LNCaP clone FGC (cell line): Measurements from ENCODE around the gene NUDT8.
"Not testable (repeated sequence)": the region's sequence is repeated elsewhere in the genome, so short reads cannot be mapped to it uniquely, and the experiment has no call there.

Experiments
- DNase-seq: peaks from one replicate; pipeline ENCODE4 v3.0.0-alpha.2; 2011; ENCODE audit warnings: low read depth
- H3K4me3 ChIP-seq: 2 replicates; pipeline ENCODE4 v1.5.1; 2011; ENCODE audit warnings: mild to moderate bottlenecking, low read depth, low read length, control low read depth
- TF ChIP-seq, protein P1 (sequence below): IDR thresholded peaks from 2 replicates; pipeline ENCODE4 v1.5.1; 2012; ENCODE audit warnings: mild to moderate bottlenecking; ENCODE audit not compliant: control insufficient read depth, insufficient read depth; ENCODE audit errors: extremely low read depth

NUDT8 gene

GRCh38 chr11:67604815-67605214, 24.9 kb downstream of the NUDT8 start:
- TF ChIP-seq, protein P1, sequence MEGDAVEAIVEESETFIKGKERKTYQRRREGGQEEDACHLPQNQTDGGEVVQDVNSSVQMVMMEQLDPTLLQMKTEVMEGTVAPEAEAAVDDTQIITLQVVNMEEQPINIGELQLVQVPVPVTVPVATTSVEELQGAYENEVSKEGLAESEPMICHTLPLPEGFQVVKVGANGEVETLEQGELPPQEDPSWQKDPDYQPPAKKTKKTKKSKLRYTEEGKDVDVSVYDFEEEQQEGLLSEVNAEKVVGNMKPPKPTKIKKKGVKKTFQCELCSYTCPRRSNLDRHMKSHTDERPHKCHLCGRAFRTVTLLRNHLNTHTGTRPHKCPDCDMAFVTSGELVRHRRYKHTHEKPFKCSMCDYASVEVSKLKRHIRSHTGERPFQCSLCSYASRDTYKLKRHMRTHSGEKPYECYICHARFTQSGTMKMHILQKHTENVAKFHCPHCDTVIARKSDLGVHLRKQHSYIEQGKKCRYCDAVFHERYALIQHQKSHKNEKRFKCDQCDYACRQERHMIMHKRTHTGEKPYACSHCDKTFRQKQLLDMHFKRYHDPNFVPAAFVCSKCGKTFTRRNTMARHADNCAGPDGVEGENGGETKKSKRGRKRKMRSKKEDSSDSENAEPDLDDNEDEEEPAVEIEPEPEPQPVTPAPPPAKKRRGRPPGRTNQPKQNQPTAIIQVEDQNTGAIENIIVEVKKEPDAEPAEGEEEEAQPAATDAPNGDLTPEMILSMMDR = no peak
- no peak overlapping the region for H3K4me3 ChIP-seq
- DNase-seq = no peak

GRCh38 chr11:67604119-67604518, 25.6 kb downstream of the NUDT8 start:
- not testable (repeated sequence) for H3K4me3 ChIP-seq, DNase-seq

DNA sequence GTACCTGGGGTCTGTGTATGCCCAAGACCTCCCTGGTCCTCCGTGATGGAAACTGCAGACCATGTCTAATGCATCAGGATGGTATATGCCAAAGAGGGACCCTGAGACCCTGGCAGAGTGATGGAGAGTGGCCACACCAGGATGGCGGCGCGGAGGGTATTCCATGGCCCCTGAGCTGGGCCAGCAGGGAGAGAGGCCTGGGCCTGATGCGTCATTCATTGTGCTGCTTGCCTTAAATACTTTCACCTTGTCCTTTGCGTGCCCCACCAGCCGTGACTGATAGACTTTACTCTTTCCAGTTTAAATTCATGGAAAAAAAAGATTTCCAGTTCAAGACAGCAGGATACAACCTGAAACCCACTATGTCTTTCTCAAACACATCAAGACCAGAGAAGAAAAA, 28.6 kb downstream of the NUDT8 start:
- TF ChIP-seq, protein P1 = no peak
- H3K4me3 ChIP-seq = no peak overlapping the region
- no peak for DNase-seq

- H3K4me3 ChIP-seq = no peak overlapping the region
These were observed 29.3 kb downstream of the NUDT8 start for GRCh38 chr11:67600324-67601029.

GRCh38 chr11:67599149-67599548, 30.6 kb downstream of the NUDT8 start:
- no peak for DNase-seq
- H3K4me3 ChIP-seq = no peak overlapping the region

More at GRCh38 chr11:67600324-67601029, 29.3 kb downstream of the NUDT8 start:
- DNase-seq = no peak
- TF ChIP-seq, protein P1 = no peak

GRCh38 chr11:67597963-67598362, 31.8 kb downstream of the NUDT8 start:
- DNase-seq, H3K4me3 ChIP-seq: not testable (repeated sequence)

More at GRCh38 chr11:67599149-67599548, 30.6 kb downstream of the NUDT8 start:
- TF ChIP-seq, protein P1 = no peak

DNA sequence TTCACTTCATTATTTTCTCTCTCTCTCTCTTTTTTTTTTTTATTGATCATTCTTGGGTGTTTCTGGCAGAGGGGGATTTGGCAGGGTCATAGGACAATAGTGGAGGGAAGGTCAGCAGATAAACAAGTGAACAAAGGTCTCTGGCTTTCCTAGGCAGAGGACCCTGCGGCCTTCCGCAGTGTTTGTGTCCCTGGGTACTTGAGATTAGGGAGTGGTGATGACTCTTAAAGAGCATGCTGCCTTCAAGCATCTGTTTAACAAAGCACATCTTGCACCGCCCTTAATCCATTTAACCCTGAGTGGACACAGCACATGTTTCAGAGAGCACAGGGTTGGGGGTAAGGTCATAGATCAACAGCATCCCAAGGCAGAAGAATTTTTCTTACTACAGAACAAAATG, 32.3 kb downstream of the NUDT8 start:
- not testable (repeated sequence) for H3K4me3 ChIP-seq

GRCh38 chr11:67596753-67597300, 32.9 kb downstream of the NUDT8 start:
- no peak overlapping the region for H3K4me3 ChIP-seq
- TF ChIP-seq, protein P1 = no peak
- DNase-seq = no peak

More for the DNA sequence above, 32.3 kb downstream of the NUDT8 start:
- DNase-seq = not testable (repeated sequence)
